HG03135 (cell line): ENCODE measurements around the gene ACOX3.
"Not testable (repeated sequence)": the region's sequence is repeated elsewhere in the genome, so short reads cannot be mapped to it uniquely, and the experiment has no call there.

ENCODE experiments used
- ATAC-seq: cut with Tn5 transposase; IDR thresholded peaks from one replicate; pipeline ENCODE4 v1.9.1; 2021; ENCODE audit warnings: mild to moderate bottlenecking, moderate library complexity; ENCODE audit not compliant: unreplicated experiment

ACOX3 gene

DNA sequence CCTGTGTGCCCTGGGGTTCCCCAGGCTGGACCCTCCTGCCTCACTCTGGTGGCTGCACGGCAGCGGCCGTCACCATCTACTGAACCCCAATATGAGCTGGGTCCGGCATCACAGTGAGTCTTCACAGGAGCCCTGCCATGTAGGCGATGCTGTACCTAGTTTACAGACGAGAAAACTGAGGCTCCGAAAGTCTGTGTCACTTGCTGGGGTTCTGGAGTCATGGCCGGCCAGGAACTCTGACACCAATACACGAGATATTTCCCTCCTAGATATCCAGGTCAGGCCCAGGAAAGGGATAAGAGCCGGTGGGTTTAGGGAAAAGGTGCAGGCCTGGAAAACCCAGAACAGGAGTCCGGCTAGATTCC is 96.6 kb downstream of the ACOX3 start:
- ATAC-seq = no peak

DNA sequence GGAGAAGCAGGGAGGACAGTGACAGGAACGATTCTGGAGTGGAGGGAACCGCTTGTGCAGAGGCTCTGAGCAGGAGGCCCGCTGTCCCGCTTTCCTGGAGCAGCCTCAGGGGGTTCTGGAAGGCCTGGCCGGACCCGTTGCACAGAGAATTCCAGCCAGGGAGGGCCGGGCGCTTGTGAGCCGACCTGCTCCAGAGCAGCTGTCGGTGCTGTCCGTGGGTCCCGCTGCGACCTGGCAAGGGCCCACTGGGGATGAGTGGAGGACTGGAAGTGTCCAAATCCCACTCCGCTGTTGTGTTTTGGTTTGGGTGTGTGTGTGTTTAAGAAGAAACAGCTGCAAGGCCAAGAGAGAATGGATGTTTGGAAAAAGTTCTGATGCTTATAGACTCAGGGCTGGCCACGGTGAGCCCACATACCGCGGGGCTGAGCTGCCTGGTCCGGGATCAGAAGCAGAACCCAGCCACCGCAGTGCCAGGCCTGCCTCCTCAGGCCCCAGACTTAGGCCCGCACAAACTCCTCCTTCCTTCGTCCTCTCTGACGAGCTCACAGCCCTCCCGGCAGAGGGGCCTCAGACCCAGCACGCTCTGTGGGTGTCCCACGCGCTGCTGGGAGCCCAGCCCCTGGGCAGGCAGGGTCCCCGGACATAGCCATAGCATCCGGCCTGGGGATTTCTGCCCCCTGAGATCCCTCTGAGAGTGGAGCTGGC is 97.1 kb downstream of the ACOX3 start:
- ATAC-seq = no peak

DNA sequence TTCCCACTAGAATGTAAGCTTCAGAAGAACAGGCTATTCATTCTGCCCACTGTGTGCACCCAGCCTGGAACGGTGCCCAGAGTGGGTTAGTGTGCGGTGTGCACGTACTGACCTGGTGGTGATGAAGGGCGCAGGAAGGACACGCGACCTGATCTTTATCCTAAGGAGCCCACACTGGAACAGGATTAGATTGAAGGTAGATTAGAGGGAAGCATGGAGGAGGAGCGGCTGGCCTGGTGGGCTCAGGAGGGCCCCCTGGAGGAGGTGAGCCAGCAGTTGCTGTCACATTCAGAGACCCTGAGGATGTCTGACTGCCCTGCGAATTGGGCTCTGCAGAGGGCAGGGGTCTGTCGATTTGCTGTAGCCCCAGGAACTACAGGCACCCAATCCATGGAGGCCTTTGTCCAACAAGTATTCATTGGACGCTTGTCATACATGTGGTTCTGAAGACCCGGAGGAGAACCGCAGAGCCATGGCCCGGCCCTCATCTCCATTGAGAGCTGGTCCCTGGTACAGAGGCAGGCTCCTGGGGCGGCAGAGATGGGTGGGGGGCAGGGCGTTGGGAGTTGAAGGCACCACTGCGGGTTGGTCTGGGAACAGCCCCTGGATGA is 97.8 kb downstream of the ACOX3 start:
- no peak for ATAC-seq

DNA sequence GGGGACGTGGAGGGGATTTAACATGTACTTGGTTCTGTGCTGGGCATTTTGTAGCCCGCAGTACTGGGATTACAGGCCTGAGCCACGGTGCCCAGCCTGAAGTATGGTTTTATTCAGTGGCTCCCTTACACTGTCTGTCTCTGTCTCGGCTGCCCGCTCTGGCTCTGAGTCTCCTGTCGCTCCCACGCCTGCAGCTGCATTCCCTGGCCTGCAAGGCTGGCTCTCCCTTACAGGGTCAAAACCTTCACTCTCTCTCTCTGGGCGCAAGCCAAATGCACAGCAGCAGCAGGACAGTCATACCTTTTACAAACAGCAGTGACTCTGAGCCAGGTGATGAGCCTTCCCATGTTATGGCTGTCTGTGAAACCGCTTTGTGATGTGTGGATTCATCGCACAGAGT is 98.8 kb downstream of the ACOX3 start:
- no peak for ATAC-seq

DNA sequence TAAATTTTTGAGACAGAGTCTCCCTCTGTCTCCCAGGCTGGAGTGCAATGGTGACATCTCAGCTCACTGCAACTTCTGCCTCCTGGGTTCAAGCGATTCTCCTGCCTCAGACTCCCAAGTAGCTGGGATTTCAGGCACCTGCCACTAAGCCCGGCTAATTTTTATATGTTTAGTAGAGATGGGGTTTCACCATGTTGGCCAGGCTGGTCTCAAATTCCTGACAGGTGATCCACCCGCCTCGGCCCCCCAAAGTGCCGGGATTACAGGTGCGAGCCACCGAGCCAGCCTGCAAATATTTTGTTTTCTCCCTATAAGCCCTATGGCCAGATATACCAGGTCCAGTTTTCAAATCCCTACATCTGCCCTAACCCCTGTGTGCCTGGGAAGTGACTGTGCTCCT is 99.2 kb downstream of the ACOX3 start:
- not testable (repeated sequence) for ATAC-seq

DNA sequence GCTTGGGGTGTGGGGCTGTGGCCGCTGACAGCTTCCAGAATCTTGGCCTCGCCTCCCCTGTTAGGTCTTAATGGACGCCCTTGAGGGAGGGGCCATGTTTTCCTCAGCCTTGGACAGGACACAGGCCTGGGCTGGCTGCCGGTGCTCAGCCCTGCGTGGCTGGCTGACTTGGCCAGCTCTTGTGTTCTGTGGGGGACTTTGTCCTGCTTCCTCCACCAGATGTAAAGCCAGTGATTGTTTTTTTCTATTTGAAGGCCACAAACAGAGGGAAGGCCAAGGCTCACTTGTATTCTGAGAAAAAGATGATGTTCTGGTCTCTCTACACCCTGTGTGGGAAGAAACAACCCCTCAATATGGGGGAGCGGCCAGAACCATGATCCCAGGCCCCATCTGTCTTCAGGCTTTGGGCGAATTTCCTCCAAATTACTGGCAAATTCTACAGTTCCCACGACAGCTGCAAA is 99.7 kb downstream of the ACOX3 start:
- ATAC-seq = no peak

DNA sequence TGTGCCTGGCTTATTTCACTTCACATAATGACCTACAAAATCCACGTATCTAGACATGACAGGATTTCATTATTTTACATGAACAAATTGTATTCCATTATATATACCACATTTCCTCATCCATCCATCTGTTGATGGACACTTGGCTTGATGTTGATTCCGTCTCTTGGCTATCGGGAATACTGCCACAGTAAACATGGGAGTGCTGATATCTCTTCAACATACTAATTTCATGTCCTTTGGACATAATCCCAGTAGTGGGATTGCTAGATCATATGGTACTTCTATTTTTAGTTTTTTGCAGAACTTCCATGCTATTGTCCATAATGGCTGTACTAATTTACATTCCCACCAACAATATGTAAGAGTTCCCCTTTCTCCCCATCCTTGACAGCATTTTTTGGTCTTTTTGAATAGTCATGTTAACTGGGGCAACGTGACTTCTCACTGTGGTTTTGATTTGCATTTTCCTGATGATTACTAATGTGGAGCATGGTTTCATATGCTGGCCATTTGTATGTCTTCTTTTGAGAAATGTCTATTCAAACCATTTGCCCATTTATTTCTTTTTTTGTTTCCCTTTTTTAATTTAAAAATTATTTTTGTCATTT is 102.1 kb downstream of the ACOX3 start:
- ATAC-seq = no peak

DNA sequence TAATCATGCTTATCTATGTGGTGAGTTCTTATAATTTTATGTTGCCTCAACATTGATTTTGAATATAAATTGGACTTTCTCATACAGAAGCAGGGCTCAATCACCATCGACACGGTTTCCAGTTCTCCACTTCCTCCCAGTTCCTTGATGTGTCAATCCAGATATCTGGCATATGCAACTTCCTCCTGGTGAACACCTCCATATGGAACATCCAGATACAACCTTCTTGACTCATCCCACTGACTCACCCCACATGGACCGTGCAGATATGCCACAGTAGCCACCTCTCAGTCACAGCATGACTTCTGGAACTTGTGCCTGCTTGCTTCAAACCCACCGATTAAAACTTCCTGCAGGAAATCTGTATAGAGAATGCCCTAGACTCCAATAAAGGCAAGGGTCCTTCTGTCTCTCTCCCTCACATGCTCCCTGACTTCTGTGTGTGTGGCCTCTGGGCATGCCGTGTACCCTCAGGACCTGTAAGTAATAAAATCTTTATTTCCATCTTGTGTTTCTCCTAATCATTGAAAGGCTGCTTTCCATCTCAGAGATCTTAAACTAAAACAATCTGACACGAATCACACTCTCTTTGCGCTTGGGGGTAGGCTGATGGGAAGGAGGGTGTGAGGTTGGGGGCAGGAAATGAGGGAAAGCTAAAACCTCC is 104.0 kb downstream of the ACOX3 start:
- no peak for ATAC-seq

DNA sequence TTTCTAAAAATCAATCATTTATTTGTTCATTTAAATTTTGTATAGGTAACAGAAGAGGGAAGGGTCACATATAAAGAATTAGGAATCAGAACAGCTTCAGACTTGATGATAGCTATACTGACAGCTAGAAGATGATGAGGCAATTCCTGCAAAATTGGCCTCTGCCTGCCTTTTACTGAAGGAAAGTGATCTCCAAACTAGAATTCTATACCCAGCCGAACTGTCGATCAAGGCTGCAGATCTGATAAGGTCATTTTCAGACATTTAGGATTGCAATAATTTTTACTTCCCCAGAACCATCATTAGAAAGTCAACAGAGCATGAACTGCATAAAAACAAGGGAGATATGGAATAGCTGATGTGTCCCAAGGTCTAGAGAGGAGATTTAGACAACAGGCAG is 104.7 kb downstream of the ACOX3 start:
- ATAC-seq = no peak

DNA sequence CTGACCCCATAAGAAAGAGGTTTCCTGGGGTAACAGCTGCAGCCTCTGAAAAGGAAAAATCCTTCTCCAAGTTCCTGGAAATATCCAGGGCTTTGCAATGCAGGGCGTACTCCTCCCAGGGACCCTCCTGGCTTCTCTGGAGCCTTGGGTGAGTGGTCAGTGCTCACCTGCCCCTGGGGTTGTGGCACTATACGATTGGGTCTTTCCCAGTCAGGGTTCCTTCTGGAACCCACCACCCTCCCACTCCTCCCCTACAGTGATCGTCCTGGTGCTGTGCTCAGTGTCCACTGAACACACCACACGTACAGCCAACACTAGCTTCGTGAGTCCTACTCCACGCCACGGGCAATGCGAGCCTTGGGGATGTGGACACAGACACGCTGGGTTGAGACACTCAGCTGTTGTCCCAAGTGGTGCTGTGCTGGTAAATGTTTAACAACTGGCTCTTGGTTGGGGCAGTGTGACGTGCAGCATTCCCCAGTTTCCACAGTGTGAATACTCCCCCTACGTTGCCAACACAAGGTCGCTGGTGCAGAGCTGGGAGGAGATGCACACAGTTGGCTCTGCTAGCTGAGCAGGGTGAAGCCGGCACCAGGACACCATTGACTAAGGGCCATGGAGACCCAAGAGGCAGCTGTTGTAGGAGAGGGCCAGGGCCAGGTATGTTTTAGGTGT is 105.6 kb downstream of the ACOX3 start:
- no peak for ATAC-seq

DNA sequence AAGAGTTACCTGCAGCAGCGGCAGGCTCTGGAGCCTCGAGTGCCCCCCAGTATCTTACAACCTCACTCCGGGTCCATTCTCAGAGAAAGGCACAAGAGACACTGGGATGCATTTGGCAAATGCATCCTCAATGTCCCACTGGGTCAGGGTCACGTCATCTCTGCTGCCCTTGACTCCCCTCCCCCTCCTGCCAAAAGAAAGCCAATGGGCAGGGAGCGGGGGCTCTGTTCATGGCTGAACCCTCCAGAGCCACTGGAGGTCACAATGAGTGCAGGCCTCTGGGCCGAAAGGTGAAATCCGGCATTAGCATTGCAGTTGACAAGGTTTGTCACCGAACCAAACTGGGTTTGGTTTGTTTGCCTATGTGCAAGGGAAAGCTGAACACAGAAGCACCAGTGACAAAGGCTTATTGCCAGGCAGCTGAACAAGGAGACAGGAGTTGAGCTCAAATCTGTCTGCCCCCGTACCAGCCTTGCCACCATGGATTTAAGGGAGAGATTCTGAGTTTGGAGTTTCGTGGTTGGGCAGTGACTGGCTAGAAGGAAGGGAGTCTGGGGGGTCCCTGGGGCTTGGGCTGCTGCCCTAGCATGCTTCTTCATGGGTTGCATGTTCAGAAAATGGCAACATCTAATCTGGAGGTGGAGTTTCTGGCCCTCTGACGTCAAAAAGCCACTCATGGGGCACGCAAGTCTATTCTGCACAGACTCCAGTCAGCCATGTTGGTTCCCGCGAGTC is 106.6 kb downstream of the ACOX3 start:
- ATAC-seq = no peak

DNA sequence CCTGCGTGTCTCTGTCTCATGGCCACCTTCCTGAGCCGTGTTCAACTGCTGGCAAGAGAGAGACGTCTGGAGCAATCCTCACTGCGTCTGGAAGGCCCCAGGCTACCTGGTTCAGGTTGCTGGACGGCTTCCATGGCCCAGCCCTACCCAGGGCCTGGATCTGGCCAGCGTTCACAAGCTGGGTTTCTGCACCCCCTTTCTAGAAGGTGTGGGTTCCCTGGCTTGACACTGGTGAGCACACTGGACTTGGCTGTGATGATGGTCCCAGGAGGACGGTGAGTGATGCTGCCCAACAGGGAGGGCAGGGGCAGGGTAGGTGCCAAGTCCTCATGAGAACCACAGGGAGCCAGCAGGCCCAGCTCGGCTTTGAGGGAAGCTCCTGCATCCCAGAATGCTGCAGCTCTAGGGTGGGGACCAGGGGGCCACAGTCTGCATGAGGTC is 107.6 kb downstream of the ACOX3 start:
- no peak for ATAC-seq

DNA sequence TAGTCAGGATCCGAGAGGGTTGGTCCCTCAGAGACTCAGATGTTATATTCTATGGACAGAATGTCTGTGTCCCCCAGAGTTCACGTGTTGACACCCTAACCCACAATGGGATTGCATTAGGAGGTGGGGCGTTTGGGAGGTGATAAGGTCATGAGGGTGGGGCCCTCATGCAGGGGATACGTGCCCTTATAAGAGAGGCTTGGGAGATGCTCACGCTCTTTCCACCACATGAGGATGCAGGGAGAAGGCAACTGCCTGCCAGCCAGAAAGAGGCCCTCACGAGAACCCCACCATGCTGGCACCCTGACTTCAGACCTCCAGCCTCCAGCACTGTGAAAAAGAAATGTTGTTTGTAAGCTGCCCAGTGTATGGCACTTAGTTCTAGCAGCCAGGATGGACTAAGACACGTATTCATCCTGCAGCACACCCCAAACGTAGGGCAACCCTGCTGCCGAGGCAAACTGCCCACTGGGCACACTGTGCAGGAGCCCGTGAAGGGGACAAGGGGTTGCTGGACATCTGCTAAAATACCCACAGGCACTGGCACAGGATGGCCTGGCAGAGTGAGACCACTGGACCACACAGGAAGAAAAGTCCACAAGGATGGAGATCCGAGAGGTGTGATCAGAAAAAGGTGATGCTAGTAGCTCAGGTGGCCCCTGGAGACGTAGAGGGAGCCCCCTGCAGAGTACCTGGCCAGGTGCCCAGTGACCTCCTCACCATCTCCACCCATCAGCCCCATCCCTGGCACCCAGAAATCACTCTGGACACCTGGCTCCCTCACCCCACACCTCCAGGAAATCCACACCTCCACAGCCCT is 108.3 kb downstream of the ACOX3 start:
- ATAC-seq = no peak

DNA sequence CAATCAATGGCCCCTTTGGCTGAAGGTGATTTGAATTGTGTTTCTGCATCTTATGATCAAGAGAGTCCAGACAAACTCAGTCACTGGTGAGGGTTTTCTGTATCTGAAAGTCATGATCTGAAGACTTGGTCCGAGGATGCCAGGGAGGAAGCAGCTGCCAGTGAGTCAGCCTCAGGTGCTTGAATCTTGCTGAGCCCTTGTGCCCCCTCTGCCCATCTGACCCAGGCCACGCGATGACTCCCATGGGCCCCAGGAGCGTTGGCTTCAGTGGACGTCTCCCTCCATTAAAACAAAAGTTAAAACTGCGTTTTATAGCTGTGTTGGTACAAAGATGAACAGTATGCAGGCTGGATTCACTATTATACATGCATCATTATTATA is 109.0 kb downstream of the ACOX3 start:
- ATAC-seq = no peak

DNA sequence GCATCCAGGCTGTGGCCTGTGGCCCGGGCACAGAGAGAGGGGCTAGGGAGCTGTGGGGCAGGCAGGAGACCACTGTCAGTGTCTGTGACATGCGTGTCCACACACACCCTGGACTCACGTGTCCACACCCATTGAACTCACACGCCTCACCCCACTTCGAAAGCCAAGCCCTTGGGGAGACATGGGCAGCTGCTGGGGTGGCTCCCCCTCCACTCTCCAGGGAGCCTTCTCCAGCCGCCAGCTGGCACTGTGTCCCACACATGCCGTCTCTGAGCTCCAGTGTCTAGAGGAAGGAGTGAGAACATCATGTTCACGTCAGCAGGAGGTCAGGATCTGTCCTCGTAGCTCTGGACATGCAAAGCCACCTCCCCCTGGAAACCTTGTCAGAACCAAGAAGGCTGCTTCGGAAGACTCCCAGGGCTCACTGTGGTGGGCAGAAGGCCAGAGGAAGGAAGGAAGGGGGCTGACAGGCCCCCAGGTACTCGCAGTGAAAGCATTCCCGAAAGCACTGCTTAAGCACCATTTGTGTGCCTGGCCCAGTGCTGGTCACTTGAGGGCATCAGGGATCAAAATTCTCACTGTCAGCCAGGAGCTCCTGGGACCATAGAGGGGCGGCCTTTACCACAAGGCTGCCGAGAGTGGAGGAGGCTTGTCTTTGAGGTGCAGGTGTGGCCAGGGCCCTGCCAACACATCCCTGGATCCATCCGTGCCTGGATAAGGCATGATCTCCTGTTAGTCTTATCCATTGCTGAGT is 109.5 kb downstream of the ACOX3 start:
- ATAC-seq = no peak

DNA sequence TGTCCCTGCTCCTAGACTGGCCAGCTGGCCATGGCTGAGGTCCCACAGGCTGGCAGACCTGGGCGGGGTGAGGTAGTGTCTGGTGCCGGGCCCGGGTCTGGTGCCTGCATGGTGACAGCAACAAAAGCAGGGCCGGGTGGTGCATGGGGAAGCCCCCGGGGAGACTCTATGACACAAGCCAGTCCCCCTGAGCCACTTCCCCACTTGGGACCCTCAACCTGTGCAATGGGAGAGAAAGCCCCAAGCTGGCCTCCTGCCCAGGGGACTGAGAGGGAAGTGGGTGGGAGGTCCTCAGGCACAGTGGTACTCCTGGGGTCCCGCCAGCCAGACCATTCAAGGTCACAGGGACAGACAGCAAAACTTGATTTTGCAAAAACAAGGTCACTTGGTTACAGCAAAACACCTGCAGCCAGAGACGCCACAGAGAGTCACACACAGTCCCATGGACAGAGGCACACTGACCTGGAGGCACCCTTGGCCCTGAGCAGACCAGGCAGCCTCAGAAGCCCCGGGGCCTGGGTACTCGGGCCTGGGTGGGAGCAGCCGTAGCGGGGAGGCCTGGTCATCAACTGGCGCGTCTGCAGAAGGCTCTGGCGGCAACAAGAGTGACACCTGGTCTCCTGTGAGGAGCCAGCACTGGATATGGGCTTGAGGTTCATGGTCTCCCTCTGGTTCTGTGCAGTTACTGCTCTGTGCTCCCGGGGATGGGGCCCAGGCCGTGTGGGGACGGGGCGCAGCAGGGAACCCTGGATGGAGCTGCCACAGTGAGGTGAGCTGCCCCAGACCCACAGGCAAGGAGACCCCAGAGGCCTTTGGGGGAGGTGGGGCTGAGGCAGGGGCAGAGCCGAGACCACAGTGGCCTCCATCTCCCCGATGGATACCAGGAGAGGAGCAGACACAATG is 110.4 kb downstream of the ACOX3 start:
- ATAC-seq = no peak

DNA sequence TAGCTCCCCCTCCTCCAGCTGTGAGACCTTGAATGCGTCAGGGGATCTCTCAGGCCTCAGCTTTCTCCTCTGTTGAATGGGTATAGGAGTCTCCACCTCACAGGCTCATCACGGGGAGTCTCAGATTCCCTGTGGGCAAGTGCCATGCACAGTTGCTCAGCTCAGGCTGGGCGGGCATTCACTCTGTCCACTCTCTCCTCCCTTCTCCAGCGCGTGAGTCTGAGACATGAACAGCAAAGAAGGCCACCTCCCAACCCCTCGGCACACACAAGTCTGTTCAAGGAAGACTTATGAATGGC is 111.0 kb downstream of the ACOX3 start:
- ATAC-seq = no peak

DNA sequence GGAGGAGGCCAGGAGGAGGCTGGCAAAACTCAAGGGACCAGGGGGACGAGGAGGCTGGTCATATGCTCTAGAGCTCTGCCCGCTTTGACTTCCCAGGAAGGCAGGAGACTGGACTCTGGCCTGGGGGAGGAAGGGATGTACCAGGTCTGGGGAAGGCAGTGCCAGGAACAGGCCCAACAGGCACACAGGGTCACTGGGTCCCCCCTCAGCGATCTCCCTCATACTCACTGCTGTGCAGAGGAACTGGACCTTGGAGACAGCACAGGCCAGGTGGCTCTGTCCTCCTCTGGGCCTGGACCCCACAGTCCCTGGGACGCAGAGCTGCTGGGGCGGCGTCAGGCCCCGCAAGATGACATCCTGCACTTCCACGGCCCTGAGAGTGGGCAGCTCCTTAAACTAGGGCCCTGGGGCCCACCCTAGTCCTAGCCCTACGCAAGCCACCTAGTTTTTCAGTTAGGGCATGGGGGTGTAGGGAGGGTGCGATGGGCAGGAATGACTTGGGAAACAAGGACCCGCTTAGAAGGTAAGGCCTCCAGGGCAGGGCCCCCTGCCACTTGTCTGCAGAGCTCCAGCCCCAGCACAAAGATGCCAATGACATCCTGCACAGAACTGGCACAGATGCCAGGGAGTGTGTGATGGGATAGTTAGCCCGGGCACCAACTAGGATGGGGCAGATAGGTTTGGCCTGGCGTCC is 111.5 kb downstream of the ACOX3 start:
- no peak for ATAC-seq
